ENCODE data around the gene WASL.
"Not testable (repeated sequence)": the region's sequence is repeated elsewhere in the genome, so short reads cannot be mapped to it uniquely, and the experiment has no call there.

Gene WASL

GRCh38 chr7:123734498-123734897 is 14.3 kb downstream of the WASL start:
- no peak for DNase-seq (ENCODE audit: low read depth in 3 of 3)

GRCh38 chr7:123732413-123733091 is 16.3 kb downstream of the WASL start:
- no peak for DNase-seq (ENCODE audit: low read depth in 3 of 3)

GRCh38 chr7:123729218-123729578 is 19.6 kb downstream of the WASL start:
- no peak for DNase-seq (ENCODE audit: low read depth in 3 of 3)

- no peak for DNase-seq (ENCODE audit: low read depth in 3 of 3)
These were observed 21.5 kb downstream of the WASL start for GRCh38 chr7:123727071-123727837.

- DNase-seq (ENCODE audit: low read depth in 3 of 3), result no peak
These were observed 23.1 kb downstream of the WASL start for GRCh38 chr7:123725586-123726171.

GRCh38 chr7:123724817-123725253 is 24.0 kb downstream of the WASL start:
- no peak for DNase-seq (ENCODE audit: low read depth in 3 of 3)

GRCh38 chr7:123723913-123724312 is 24.9 kb downstream of the WASL start:
- DNase-seq (ENCODE audit: low read depth in 3 of 3), result no peak

GRCh38 chr7:123720527-123720926 is 28.3 kb downstream of the WASL start:
- not testable (repeated sequence) for DNase-seq (ENCODE audit: low read depth in 3 of 3)

DNA sequence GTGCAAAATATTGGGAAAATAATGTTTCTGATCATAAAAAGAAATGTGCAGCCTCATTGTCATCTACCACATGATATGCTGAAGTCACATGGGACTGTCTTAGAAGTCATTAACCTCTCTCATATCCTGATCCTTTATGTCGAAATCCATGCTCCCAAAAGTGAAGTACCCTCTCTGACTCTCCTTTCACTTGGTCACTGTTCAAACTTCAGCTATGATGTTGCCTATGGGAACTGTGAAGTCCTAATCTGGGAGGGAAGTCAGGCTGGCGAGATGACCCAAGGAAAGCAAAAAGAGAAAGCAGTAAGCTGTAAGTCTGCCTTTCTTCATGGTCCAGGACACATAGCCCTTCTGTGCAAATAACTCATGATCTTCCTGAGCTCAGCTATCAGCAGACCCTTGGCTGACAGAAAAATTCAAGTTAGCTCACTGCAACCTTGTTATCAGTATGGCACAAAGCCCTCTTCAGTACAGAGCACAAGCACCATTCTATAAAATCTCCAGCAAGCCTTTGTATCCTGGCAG is 29.5 kb downstream of the WASL start:
- no peak for DNase-seq (ENCODE audit: low read depth in 3 of 3)

GRCh38 chr7:123718773-123719172 is 30.0 kb downstream of the WASL start:
- no peak for DNase-seq (ENCODE audit: low read depth in 3 of 3)

DNA sequence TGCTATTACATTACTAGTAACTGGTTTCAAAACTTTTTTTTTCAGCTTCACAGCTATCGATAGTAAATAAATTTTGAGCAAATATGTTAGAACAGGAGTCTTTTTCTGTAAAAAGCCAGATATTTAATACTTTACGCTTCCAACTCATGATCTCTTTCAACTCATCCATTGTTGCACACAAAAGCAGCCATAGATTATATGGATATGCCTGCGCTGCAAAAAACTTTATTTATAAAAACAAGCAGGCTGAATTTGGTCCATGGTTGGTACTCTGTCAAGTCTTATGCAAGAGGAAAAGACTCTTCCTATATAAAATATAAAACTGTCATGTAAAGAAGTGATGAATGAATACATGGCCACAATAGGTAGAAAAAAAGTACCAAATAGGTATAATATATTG is 31.1 kb downstream of the WASL start:
- DNase-seq (ENCODE audit: low read depth in 3 of 3), result no peak

DNA sequence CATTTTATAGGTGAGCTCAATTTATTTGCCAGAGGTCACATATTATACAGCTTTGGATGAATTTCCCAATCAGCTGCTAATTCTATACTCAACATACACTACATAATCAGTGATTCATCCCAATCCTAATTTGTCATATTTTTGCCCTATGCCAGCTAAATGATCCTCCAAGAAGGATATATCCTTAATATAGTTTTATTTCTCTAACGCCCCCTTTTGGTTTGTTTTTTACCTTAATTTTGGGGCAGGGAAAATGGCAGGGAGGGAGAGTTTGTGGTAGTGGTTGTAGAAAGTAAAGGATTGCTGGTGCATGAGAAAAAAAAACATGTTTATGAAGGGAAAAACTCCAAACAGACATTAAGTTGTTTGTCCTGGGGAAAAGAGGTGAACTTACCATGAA is 31.9 kb downstream of the WASL start:
- no peak for DNase-seq (ENCODE audit: low read depth in 3 of 3)

DNA sequence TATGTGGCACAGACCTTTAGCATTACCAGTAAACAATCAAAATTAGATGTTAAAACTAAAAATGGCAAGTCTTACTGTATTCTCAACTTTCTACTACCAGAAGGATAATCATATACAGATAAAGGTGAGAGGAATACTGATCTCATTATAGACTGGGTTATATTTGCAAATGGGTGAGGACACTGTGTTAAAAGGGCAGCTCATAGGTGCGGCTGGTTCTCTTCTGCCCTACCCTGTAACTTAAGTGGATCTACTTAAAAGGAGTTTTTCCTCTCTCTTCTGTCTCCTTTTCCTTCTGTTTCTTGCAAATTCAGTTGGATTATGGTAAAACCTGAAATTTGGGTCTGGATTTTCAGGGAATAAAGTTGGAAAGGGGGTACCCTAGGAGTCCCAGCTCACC is 33.0 kb downstream of the WASL start:
- no peak for DNase-seq (ENCODE audit: low read depth in 3 of 3)

DNA sequence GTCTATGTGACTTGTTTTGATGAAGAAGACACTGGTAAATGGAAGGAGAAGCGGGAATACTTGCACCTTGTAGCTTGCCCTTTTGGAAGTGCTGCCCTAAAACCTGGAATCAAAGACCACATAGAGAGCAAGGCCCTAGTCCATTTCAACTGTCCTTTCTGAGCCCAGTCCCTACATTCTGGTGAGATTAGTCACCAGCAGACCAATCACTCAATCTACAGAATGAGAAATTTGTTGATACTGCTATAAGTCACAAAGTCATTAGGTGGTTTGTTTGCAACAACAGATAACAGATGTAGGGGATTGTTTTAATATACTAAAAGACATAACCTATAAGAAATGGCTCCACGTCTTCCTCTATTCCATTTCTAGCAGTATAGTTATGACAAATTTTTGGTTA is 33.6 kb downstream of the WASL start:
- no peak for DNase-seq (ENCODE audit: low read depth in 3 of 3)

DNA sequence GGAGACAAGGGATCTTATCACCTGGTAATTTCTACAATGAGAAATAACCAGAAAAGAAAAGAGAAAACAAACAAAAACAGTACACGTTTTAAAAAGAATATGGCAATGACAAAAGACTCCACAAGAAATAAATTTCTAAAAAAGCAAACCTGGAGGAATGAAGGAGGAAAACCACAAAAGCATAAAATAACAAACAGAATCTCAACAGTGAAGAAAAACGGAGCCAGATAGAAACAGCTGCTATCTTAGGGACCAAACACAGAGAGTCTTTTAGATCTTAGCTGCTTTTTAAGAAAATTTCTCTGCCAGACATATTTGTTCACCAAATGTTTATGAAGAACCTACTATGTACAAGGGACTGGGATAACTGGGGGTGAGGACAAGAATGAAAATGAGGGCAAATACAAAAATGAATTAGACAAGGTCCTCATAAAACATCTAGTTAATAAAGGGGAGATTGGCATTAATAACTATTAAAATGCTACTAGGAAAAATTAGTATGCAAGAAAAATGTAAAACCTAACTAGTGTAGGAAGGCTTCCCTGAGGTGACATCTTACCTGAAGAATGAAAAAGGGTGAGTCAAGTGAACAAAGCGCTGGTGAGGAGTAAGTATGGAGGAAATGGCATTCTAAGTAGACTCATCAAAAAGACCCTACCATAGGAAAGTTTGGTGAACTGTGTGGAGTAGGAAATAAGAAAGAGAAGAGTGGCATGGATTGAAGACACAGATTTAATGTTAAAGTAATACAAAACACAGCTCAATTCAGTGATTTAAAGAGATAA is 34.3 kb downstream of the WASL start:
- no peak for DNase-seq (ENCODE audit: low read depth in 3 of 3)

GRCh38 chr7:123712619-123713018 is 36.2 kb downstream of the WASL start:
- no peak for DNase-seq (ENCODE audit: low read depth in 3 of 3)

DNA sequence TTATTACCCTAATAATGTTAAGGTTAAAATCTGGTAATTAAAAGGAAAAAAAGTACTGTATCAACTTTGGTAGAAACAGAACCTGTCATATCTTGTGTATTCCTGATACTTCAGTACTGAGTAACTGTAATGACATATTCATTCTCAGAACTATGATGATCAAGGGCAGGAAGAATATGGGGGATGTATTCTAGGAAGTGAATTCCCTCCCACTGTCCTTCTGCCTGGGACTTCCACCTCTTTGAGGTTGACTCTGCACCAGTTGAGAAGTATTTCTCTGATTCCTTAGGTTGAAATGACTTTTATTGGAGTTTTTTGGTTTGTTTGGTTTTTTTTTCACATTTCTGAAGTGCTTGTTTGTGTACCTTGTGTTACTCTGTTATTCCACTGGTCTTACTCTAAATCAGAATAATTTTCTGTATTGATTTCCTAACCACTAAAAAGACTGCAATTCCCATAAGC is 36.9 kb downstream of the WASL start:
- no peak for DNase-seq (ENCODE audit: low read depth in 3 of 3)

DNA sequence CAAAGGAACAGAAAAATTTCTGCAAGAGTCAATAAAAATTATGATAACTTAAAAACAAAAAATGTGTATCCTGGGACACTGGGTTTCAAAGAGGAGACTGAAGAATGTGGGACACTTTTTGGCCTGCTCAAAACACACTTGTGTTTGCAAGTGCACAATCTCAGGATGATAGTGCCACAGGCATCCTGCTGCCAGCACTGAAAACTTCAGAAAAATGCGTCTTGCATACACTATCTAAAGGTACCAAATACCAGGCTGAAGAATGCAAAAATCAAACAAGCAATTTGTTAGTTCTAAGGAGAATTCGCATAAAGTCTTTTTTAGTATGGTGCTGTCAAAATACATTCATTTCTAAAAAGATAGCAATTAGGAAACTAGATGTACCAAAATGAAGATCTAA is 38.1 kb downstream of the WASL start:
- DNase-seq (ENCODE audit: low read depth in 3 of 3), result no peak

DNA sequence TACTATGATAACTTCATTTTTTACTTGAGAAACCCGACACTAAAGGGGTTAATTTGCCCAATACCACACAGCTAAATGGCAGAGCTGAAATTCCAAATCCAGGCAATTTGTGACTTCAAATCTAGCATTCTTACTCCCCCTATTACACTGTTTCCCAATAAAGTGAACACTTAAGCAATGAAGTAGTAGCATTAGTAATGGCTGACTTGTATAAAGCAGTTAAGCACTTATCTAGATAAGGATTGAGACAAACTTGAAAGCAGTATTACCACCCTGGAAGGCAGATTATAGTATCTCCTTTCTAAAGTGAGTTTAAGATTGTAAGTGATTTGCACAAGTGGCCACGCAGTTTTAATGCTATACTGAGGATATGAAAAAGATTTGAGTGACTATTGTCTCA is 39.3 kb downstream of the WASL start:
- DNase-seq (ENCODE audit: low read depth in 3 of 3), result no peak

- no peak for DNase-seq (ENCODE audit: low read depth in 3 of 3)
These were observed 43.4 kb downstream of the WASL start for GRCh38 chr7:123705211-123705901.

DNA sequence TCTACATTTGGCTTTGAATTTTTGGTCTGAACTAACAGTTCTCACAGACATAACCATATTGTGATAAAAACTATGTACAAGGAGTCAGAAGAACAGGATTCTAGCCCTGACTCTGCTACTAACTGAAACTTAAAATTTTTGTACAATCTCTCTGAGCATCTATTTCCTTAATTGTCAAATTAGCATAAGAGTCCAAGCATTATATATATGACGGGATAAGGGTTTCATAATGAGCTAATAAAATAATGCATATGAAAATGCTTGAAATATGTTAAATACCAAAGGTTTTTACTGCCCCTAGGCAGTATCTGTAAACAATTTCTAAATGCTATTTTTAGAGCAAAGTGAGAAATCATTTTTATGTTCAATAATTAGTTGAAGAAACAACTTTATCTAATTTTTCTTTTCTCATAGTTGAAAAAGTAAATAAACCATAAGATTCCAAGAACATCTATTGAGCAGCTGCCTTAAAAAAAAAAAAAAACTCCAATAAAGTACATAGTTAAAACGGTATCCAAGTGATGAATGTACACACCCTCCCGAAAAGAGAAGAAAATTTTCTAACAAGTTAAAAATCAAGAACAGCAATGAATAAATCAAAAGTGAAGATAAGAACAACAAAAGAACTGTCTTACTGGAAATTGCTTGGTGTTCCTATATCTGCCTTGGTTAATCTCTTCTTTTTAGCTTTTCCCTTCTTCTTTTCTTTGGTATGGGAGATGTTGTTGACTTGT is 52.7 kb downstream of the WASL start:
- no peak for DNase-seq (ENCODE audit: low read depth in 3 of 3)
